OCI-LY1 (cell line): ENCODE data around the gene ERMAP.
"Not testable (repeated sequence)": the region's sequence is repeated elsewhere in the genome, so short reads cannot be mapped to it uniquely, and the experiment has no call there.

Source experiments
- H2AFZ ChIP-seq: fragments of 200-600 bp; sonication (generic), shearing (Covaris generic); 2 replicates; pipeline ENCODE4 v1.6.0; 2014; ENCODE audit warnings: antibody characterized with exemption, mild to moderate bottlenecking, low read length
- H3F3A ChIP-seq: fragments of 200-600 bp; sonication (generic), shearing (Covaris generic); 2 replicates; pipeline ENCODE4 v1.6.0; 2014; ENCODE audit warnings: mild to moderate bottlenecking, antibody characterized with exemption, low read length, moderate library complexity; ENCODE audit not compliant: insufficient read depth
- H3K27ac ChIP-seq: fragments of 200-600 bp; sonication (generic); 2 replicates; pipeline ENCODE4 v1.5.1; 2014; ENCODE audit warnings: low read length, mixed run types, mild to moderate bottlenecking, low read depth; ENCODE audit not compliant: poor library complexity, severe bottlenecking
- H3K27me3 ChIP-seq: fragments of 200-600 bp; sonication (generic); 2 replicates; pipeline ENCODE4 v1.6.0; 2014; ENCODE audit warnings: antibody characterized with exemption, mild to moderate bottlenecking, low read length, moderate library complexity; ENCODE audit not compliant: insufficient read depth
- H3K36me3 ChIP-seq: fragments of 200-600 bp; sonication (generic); 2 replicates; pipeline ENCODE4 v1.6.1; 2014; ENCODE audit warnings: mild to moderate bottlenecking, antibody characterized with exemption, low read length, moderate library complexity, mixed read lengths; ENCODE audit not compliant: insufficient read depth
- H3K4me1 ChIP-seq: fragments of 200-600 bp; sonication (generic); 2 replicates; pipeline ENCODE4 v1.5.1; 2014; ENCODE audit warnings: mild to moderate bottlenecking, low read length, moderate library complexity; ENCODE audit not compliant: insufficient read depth, severe bottlenecking
- H3K4me2 ChIP-seq: fragments of 200-600 bp; sonication (generic), shearing (Covaris generic); 2 replicates; pipeline ENCODE4 v1.6.1; 2014; ENCODE audit warnings: low read length
- H3K4me3 ChIP-seq: fragments of 200-600 bp; sonication (generic); 2 replicates; pipeline ENCODE4 v1.5.1; 2014; ENCODE audit warnings: low read length, low read depth, mild to moderate bottlenecking, mixed read lengths; ENCODE audit not compliant: poor library complexity, severe bottlenecking
- H3K79me2 ChIP-seq: fragments of 200-600 bp; shearing (Covaris generic); 2 replicates; pipeline ENCODE4 v1.6.1; 2016; ENCODE audit warnings: mixed run types, low read length, mixed read lengths; ENCODE audit not compliant: insufficient read depth
- H3K9ac ChIP-seq: fragments of 200-600 bp; sonication (generic), shearing (Covaris generic); 2 replicates; pipeline ENCODE4 v1.6.1; 2014; ENCODE audit warnings: mild to moderate bottlenecking, low read length, mixed read lengths
- H3K9me2 ChIP-seq: fragments of 200-600 bp; sonication (generic), shearing (Covaris generic); 2 replicates; pipeline ENCODE4 v1.6.1; 2014; ENCODE audit warnings: low read depth, mild to moderate bottlenecking, low read length, mixed read lengths
- H3K9me3 ChIP-seq: fragments of 200-600 bp; shearing (Covaris generic); 2 replicates; pipeline ENCODE4 v1.6.1; 2014; ENCODE audit warnings: low read length, mixed read lengths
- H4K20me1 ChIP-seq: fragments of 200-600 bp; sonication (generic), shearing (Covaris generic); 2 replicates; pipeline ENCODE4 v1.6.0; 2016; ENCODE audit warnings: mild to moderate bottlenecking, low read length; ENCODE audit not compliant: insufficient read depth
- CTCF ChIP-seq: fragments of 200-600 bp; sonication (generic), shearing (Covaris generic); IDR thresholded peaks from 2 replicates; pipeline ENCODE4 v1.5.1; 2017; ENCODE audit warnings: mild to moderate bottlenecking, antibody characterized with exemption, low read length, moderate library complexity, mixed read lengths
- EZH2 ChIP-seq: fragments of 200-600 bp; sonication (generic), shearing (Covaris generic); IDR thresholded peaks from 2 replicates; pipeline ENCODE4 v1.8.0; 2017; ENCODE audit warnings: borderline replicate concordance, mixed run types, mild to moderate bottlenecking, antibody characterized with exemption, low read length, moderate library complexity, mixed read lengths

The ERMAP gene

GRCh38 chr1:42806171-42806570, 10.8 kb upstream of the ERMAP start:
- Histone ChIP-seq H3K4me3 (no peak overlapping the region), H3K9me3 (0 out of 2 replicates have a peak, but pooled peaks cover 2% of the 10 kb centered on the region), H3F3A (no peaks in the 10 kb centered on the region), H3K36me3 (no peaks in the 10 kb centered on the region), H3K9me2 (no peaks in the 10 kb centered on the region), H2AFZ (no peak overlapping the region), H3K4me1 (peaks cover 5% of the 10 kb centered on the region), H3K27me3 (no peaks in the 10 kb centered on the region), H3K4me2 (no peak overlapping the region), H3K27ac (no peak overlapping the region), H3K9ac (no peak overlapping the region), H3K79me2 (no peaks in the 10 kb centered on the region), H4K20me1 (no peaks in the 10 kb centered on the region)
- TF ChIP-seq EZH2 (no peak), CTCF (no peak)

- Histone ChIP-seq H3K4me2 (no peak overlapping the region), H3K79me2 (no peaks in the 10 kb centered on the region), H3K4me1 (peaks cover 5% of the 10 kb centered on the region), H2AFZ (no peak overlapping the region), H3K9ac (no peak overlapping the region), H3K9me2 (no peaks in the 10 kb centered on the region), H3K4me3 (no peak overlapping the region), H3K36me3 (no peaks in the 10 kb centered on the region), H3K27ac (no peak overlapping the region), H3K9me3 (0 out of 2 replicates have a peak, but pooled peaks cover 2% of the 10 kb centered on the region), H3K27me3 (no peaks in the 10 kb centered on the region), H4K20me1 (no peaks in the 10 kb centered on the region), H3F3A (no peaks in the 10 kb centered on the region)
- TF ChIP-seq CTCF (no peak), EZH2 (no peak)
Measured at GRCh38 chr1:42806593-42806992, 10.3 kb upstream of the ERMAP start.

- no peak for TF ChIP-seq EZH2
- no peak for TF ChIP-seq CTCF
Measured at GRCh38 chr1:42807056-42807668, 9.8 kb upstream of the ERMAP start.

GRCh38 chr1:42814815-42815214, 2.1 kb upstream of the ERMAP start:
- not testable (repeated sequence) for H3K9me3 ChIP-seq, H3K79me2 ChIP-seq, H3K27me3 ChIP-seq, H3K27ac ChIP-seq, H2AFZ ChIP-seq, H4K20me1 ChIP-seq, H3K36me3 ChIP-seq, H3K9ac ChIP-seq, H3F3A ChIP-seq, H3K4me3 ChIP-seq, H3K9me2 ChIP-seq, H3K4me2 ChIP-seq
- H3K4me1 ChIP-seq, result peaks cover 14% of the 10 kb centered on the region

More at GRCh38 chr1:42807056-42807668, 9.8 kb upstream of the ERMAP start:
- H4K20me1 ChIP-seq, result no peaks in the 10 kb centered on the region
- H3K36me3 ChIP-seq, result no peaks in the 10 kb centered on the region
- no peaks in the 10 kb centered on the region for H3K27me3 ChIP-seq
- no peaks in the 10 kb centered on the region for H3K79me2 ChIP-seq
- no peaks in the 10 kb centered on the region for H3K9me2 ChIP-seq
- 0 out of 2 replicates have a peak, but pooled peaks cover 2% of the 10 kb centered on the region for H3K9me3 ChIP-seq
- no peak overlapping the region for H3K9ac ChIP-seq
- no peak overlapping the region for H3K4me2 ChIP-seq
- H3K4me1 ChIP-seq, result peaks cover 5% of the 10 kb centered on the region
- no peaks in the 10 kb centered on the region for H3F3A ChIP-seq
- no peak overlapping the region for H2AFZ ChIP-seq
- peak overlapping the region; percentile 31 for H3K27ac ChIP-seq
- H3K4me3 ChIP-seq, result no peak overlapping the region
